WTC11 (cell line): ENCODE results near the gene RND3. TPM values are rescaled to one million over a fixed set of nuclear protein-coding genes. Genes with fewer than 3 reads are reported as not detected.

Source experiments
- ATAC-seq: fragments of 200-7000 bp; cut with Tn5 transposase; 2 replicates; pipeline ENCODE4 v1.10.0; 2021; ENCODE audit warnings: mild to moderate bottlenecking, moderate library complexity
- CTCF ChIA-PET: fragments of 300-600 bp; sonication (Branson Sonifier 250); formaldehyde crosslinking; loops from one replicate; lab custom pipeline; 2021; ENCODE audit warnings: antibody characterized with exemption; lab: Charles Lee
- POLR2A ChIA-PET: fragments of 350-600 bp; sonication (Branson Sonifier 250); formaldehyde crosslinking; loops from one replicate; lab custom pipeline; 2021; ENCODE audit warnings: antibody characterized with exemption; lab: Charles Lee
- DNase-seq: peaks from one replicate; pipeline ENCODE4 v3.0.0; 2021; ENCODE audit warnings: low spot score
- H3K27ac Mint-ChIP-seq: 2 replicates; pipeline ENCODE4 v1.8.0; 2021; ENCODE audit warnings: mixed read lengths
- H3K27me3 Mint-ChIP-seq: 2 replicates; pipeline ENCODE4 v1.8.0; 2021; ENCODE audit warnings: low read depth, mild to moderate bottlenecking, moderate library complexity, mixed read lengths
- H3K36me3 Mint-ChIP-seq: 2 replicates; pipeline ENCODE4 v1.8.0; 2021; ENCODE audit warnings: mixed read lengths
- H3K4me1 Mint-ChIP-seq: 2 replicates; pipeline ENCODE4 v1.8.0; 2022; ENCODE audit warnings: mixed read lengths
- H3K4me3 Mint-ChIP-seq: 2 replicates; pipeline ENCODE4 v1.8.0; 2021; ENCODE audit warnings: mild to moderate bottlenecking, moderate library complexity, mixed read lengths
- H3K9me3 Mint-ChIP-seq: 2 replicates; pipeline ENCODE4 v1.8.0; 2021; ENCODE audit warnings: mixed read lengths
- CBFB ChIP-seq: sonication (generic); formaldehyde crosslinking; IDR thresholded peaks from 2 replicates; pipeline ENCODE4 v1.8.1; 2022; ENCODE audit warnings: mild to moderate bottlenecking, low read depth, missing genetic modification reagents
- ETV6 ChIP-seq: sonication (generic); formaldehyde crosslinking; IDR thresholded peaks from 2 replicates; pipeline ENCODE4 v1.8.1; 2022; ENCODE audit warnings: mild to moderate bottlenecking, missing genetic modification reagents
- JAZF1 ChIP-seq: fragments of 250-450 bp; sonication (Bioruptor Pico); IDR thresholded peaks from 2 replicates; pipeline ENCODE4 v1.9.0; 2021; ENCODE audit warnings: moderate library complexity, mild to moderate bottlenecking, inconsistent platforms
- NFYB ChIP-seq: sonication (generic); formaldehyde crosslinking; conservative IDR thresholded peaks from 2 replicates; pipeline ENCODE4 v1.8.0; 2022; ENCODE audit warnings: low read depth, missing genetic modification reagents
- SMAD4 ChIP-seq: sonication (generic); formaldehyde crosslinking; IDR thresholded peaks from 2 replicates; pipeline ENCODE4 v1.8.0; 2022; ENCODE audit warnings: mild to moderate bottlenecking, missing genetic modification reagents
- TEAD1 ChIP-seq: sonication (generic); formaldehyde crosslinking; IDR thresholded peaks from 2 replicates; pipeline ENCODE4 v1.8.0; 2022; ENCODE audit warnings: mild to moderate bottlenecking, missing genetic modification reagents
- ZNF416 ChIP-seq: fragments of 250-450 bp; sonication (Bioruptor Pico); IDR thresholded peaks from 2 replicates; pipeline ENCODE4 v1.9.0; 2021; ENCODE audit warnings: mild to moderate bottlenecking, inconsistent platforms
- ZNF671 ChIP-seq: fragments of 250-450 bp; sonication (Bioruptor Pico); IDR thresholded peaks from 2 replicates; pipeline ENCODE4 v1.8.0; 2021; ENCODE audit warnings: mild to moderate bottlenecking
- total RNA-seq: library from RNA; stranded (reverse); gene quantifications from 3 replicates; pipeline ENCODE4 v1.2.3, GENCODE V29; 2021
- TF ChIP-seq, protein P1 (sequence below): fragments of 250-450 bp; sonication (Bioruptor Pico); IDR thresholded peaks from 2 replicates; pipeline ENCODE4 v1.9.0; 2021; ENCODE audit warnings: mild to moderate bottlenecking
- TF ChIP-seq, protein P2 (sequence below): sonication (generic); formaldehyde crosslinking; IDR thresholded peaks from 2 replicates; pipeline ENCODE4 v1.8.0; 2022; ENCODE audit warnings: mild to moderate bottlenecking, missing genetic modification reagents
- TF ChIP-seq, protein P3 (sequence below): fragments of 200-600 bp; IDR thresholded peaks from 2 replicates; pipeline ENCODE4 v1.8.0; 2022; ENCODE audit warnings: antibody characterized with exemption
- TF ChIP-seq, protein P4 (sequence below): fragments of 250-450 bp; sonication (Bioruptor Pico); IDR thresholded peaks from 2 replicates; pipeline ENCODE4 v1.9.0; 2021; ENCODE audit warnings: mild to moderate bottlenecking
- TF ChIP-seq, protein P5 (sequence below): fragments of 250-450 bp; sonication (Bioruptor Pico); IDR thresholded peaks from 2 replicates; pipeline ENCODE4 v1.8.0; 2021; ENCODE audit warnings: mild to moderate bottlenecking
- TF ChIP-seq, protein P6 (sequence below): fragments of 250-450 bp; sonication (Bioruptor Pico); IDR thresholded peaks from 2 replicates; pipeline ENCODE4 v2.1.2; 2022; ENCODE audit warnings: mild to moderate bottlenecking, moderate library complexity
- TF ChIP-seq, protein P7 (sequence below): sonication (generic); formaldehyde crosslinking; IDR thresholded peaks from 2 replicates; pipeline ENCODE4 v1.8.0; 2023; ENCODE audit warnings: missing genetic modification reagents
- TF ChIP-seq, protein P8 (sequence below): sonication (generic); formaldehyde crosslinking; IDR thresholded peaks from 2 replicates; pipeline ENCODE4 v1.8.0; 2022; ENCODE audit warnings: mild to moderate bottlenecking, missing genetic modification reagents
- TF ChIP-seq, protein P9 (sequence below): sonication (generic); formaldehyde crosslinking; IDR thresholded peaks from 2 replicates; pipeline ENCODE4 v1.8.1; 2023; ENCODE audit warnings: mild to moderate bottlenecking, missing genetic modification reagents
- TF ChIP-seq, protein P10 (sequence below): sonication (generic); formaldehyde crosslinking; IDR thresholded peaks from 2 replicates; pipeline ENCODE4 v1.8.1; 2022; ENCODE audit warnings: missing genetic modification reagents, borderline replicate concordance

RND3 gene
- total RNA-seq, 1 experiment from 2014 or later: 64.4 TPM

DNA sequence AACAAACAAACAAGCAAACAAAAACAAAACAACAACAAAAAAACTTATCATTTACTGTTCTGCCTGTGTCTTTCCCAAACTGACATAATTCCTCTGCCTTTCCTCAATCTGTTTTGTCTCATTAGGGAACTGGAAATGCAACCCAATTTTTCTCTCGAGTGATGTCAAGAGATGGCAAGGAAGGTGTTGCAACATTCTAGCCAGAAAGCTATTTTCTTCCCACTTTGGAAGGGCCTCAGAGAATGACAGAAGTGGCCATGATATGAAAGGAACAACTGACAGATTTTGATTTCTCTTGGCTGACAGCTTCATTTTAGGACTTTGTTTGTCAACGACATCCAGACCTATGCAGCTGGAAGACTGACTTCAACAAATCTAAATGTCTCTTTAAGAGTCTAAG, 24.7 kb downstream of the RND3 start (continued):
- TF ChIP-seq, protein P1, sequence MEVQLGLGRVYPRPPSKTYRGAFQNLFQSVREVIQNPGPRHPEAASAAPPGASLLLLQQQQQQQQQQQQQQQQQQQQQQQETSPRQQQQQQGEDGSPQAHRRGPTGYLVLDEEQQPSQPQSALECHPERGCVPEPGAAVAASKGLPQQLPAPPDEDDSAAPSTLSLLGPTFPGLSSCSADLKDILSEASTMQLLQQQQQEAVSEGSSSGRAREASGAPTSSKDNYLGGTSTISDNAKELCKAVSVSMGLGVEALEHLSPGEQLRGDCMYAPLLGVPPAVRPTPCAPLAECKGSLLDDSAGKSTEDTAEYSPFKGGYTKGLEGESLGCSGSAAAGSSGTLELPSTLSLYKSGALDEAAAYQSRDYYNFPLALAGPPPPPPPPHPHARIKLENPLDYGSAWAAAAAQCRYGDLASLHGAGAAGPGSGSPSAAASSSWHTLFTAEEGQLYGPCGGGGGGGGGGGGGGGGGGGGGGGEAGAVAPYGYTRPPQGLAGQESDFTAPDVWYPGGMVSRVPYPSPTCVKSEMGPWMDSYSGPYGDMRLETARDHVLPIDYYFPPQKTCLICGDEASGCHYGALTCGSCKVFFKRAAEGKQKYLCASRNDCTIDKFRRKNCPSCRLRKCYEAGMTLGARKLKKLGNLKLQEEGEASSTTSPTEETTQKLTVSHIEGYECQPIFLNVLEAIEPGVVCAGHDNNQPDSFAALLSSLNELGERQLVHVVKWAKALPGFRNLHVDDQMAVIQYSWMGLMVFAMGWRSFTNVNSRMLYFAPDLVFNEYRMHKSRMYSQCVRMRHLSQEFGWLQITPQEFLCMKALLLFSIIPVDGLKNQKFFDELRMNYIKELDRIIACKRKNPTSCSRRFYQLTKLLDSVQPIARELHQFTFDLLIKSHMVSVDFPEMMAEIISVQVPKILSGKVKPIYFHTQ (CRISPR knock-in tag): no peak
- TF ChIP-seq, protein P2, sequence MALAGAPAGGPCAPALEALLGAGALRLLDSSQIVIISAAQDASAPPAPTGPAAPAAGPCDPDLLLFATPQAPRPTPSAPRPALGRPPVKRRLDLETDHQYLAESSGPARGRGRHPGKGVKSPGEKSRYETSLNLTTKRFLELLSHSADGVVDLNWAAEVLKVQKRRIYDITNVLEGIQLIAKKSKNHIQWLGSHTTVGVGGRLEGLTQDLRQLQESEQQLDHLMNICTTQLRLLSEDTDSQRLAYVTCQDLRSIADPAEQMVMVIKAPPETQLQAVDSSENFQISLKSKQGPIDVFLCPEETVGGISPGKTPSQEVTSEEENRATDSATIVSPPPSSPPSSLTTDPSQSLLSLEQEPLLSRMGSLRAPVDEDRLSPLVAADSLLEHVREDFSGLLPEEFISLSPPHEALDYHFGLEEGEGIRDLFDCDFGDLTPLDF: no peak
- TF ChIP-seq, protein P3, sequence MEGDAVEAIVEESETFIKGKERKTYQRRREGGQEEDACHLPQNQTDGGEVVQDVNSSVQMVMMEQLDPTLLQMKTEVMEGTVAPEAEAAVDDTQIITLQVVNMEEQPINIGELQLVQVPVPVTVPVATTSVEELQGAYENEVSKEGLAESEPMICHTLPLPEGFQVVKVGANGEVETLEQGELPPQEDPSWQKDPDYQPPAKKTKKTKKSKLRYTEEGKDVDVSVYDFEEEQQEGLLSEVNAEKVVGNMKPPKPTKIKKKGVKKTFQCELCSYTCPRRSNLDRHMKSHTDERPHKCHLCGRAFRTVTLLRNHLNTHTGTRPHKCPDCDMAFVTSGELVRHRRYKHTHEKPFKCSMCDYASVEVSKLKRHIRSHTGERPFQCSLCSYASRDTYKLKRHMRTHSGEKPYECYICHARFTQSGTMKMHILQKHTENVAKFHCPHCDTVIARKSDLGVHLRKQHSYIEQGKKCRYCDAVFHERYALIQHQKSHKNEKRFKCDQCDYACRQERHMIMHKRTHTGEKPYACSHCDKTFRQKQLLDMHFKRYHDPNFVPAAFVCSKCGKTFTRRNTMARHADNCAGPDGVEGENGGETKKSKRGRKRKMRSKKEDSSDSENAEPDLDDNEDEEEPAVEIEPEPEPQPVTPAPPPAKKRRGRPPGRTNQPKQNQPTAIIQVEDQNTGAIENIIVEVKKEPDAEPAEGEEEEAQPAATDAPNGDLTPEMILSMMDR: no peak
- TF ChIP-seq ZNF416 (CRISPR knock-in tag): no peak
- TF ChIP-seq, all 79 proteins: peak for 0

DNA sequence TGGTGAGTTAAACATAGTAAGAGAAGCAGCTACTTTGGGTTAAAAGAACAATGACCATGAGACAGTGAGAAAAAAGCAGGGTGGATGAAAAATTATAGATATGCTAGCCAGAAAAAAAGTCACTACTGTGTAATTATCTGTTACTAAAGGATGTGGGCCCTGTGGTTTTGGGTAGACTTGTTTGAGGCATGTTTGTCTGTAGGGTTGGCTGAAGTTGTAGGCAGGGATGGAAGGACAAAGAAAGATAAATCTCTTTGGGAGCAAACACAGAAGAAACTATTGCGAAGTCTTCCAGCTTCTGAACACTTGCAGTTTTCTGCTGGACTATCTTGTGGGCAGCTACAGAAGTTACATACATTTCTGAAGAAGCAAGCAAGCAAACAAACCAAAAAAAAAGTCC, 28.2 kb downstream of the RND3 start:
- no peaks in the 10 kb centered on the region for H3K27me3 Mint-ChIP-seq
- CTCF ChIA-PET: no interaction called here
- TF ChIP-seq, protein P4, sequence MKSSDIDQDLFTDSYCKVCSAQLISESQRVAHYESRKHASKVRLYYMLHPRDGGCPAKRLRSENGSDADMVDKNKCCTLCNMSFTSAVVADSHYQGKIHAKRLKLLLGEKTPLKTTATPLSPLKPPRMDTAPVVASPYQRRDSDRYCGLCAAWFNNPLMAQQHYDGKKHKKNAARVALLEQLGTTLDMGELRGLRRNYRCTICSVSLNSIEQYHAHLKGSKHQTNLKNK (CRISPR knock-in tag): no peak
- TF ChIP-seq, protein P5, sequence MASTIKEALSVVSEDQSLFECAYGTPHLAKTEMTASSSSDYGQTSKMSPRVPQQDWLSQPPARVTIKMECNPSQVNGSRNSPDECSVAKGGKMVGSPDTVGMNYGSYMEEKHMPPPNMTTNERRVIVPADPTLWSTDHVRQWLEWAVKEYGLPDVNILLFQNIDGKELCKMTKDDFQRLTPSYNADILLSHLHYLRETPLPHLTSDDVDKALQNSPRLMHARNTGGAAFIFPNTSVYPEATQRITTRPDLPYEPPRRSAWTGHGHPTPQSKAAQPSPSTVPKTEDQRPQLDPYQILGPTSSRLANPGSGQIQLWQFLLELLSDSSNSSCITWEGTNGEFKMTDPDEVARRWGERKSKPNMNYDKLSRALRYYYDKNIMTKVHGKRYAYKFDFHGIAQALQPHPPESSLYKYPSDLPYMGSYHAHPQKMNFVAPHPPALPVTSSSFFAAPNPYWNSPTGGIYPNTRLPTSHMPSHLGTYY (CRISPR knock-in tag): no peak
- TF ChIP-seq ETV6 (CRISPR knock-in tag) (no peak), JAZF1 (CRISPR knock-in tag) (no peak), NFYB (CRISPR knock-in tag) (no peak), ZNF671 (no peak), SMAD4 (CRISPR knock-in tag) (no peak), CBFB (CRISPR knock-in tag) (no peak), TEAD1 (CRISPR knock-in tag) (no peak)
- TF ChIP-seq, protein P6, sequence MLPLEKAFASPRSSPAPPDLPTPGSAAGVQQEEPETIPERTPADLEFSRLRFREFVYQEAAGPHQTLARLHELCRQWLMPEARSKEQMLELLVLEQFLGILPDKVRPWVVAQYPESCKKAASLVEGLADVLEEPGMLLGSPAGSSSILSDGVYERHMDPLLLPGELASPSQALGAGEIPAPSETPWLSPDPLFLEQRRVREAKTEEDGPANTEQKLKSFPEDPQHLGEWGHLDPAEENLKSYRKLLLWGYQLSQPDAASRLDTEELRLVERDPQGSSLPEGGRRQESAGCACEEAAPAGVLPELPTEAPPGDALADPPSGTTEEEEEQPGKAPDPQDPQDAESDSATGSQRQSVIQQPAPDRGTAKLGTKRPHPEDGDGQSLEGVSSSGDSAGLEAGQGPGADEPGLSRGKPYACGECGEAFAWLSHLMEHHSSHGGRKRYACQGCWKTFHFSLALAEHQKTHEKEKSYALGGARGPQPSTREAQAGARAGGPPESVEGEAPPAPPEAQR (CRISPR knock-in tag): no peak
- TF ChIP-seq, protein P7, sequence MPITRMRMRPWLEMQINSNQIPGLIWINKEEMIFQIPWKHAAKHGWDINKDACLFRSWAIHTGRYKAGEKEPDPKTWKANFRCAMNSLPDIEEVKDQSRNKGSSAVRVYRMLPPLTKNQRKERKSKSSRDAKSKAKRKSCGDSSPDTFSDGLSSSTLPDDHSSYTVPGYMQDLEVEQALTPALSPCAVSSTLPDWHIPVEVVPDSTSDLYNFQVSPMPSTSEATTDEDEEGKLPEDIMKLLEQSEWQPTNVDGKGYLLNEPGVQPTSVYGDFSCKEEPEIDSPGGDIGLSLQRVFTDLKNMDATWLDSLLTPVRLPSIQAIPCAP (CRISPR knock-in tag): no peak
- TF ChIP-seq, protein P8, sequence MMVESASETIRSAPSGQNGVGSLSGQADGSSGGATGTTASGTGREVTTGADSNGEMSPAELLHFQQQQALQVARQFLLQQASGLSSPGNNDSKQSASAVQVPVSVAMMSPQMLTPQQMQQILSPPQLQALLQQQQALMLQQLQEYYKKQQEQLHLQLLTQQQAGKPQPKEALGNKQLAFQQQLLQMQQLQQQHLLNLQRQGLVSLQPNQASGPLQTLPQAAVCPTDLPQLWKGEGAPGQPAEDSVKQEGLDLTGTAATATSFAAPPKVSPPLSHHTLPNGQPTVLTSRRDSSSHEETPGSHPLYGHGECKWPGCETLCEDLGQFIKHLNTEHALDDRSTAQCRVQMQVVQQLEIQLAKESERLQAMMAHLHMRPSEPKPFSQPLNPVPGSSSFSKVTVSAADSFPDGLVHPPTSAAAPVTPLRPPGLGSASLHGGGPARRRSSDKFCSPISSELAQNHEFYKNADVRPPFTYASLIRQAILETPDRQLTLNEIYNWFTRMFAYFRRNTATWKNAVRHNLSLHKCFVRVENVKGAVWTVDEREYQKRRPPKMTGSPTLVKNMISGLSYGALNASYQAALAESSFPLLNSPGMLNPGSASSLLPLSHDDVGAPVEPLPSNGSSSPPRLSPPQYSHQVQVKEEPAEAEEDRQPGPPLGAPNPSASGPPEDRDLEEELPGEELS: no peak
- TF ChIP-seq, protein P9, sequence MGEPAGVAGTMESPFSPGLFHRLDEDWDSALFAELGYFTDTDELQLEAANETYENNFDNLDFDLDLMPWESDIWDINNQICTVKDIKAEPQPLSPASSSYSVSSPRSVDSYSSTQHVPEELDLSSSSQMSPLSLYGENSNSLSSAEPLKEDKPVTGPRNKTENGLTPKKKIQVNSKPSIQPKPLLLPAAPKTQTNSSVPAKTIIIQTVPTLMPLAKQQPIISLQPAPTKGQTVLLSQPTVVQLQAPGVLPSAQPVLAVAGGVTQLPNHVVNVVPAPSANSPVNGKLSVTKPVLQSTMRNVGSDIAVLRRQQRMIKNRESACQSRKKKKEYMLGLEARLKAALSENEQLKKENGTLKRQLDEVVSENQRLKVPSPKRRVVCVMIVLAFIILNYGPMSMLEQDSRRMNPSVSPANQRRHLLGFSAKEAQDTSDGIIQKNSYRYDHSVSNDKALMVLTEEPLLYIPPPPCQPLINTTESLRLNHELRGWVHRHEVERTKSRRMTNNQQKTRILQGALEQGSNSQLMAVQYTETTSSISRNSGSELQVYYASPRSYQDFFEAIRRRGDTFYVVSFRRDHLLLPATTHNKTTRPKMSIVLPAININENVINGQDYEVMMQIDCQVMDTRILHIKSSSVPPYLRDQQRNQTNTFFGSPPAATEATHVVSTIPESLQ (CRISPR knock-in tag): no peak
- TF ChIP-seq, protein P10, sequence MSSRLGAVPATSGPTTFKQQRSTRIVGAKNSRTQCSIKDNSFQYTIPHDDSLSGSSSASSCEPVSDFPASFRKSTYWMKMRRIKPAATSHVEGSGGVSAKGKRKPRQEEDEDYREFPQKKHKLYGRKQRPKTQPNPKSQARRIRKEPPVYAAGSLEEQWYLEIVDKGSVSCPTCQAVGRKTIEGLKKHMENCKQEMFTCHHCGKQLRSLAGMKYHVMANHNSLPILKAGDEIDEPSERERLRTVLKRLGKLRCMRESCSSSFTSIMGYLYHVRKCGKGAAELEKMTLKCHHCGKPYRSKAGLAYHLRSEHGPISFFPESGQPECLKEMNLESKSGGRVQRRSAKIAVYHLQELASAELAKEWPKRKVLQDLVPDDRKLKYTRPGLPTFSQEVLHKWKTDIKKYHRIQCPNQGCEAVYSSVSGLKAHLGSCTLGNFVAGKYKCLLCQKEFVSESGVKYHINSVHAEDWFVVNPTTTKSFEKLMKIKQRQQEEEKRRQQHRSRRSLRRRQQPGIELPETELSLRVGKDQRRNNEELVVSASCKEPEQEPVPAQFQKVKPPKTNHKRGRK (CRISPR knock-in tag): no peak
- TF ChIP-seq, all 79 proteins: peak for 0
- ATAC-seq (no peak), DNase-seq (no peak)
- H3K9me3 Mint-ChIP-seq: peaks cover 7% of the 10 kb centered on the region; the same call in 1 of the 2 replicates
- H3K4me1 Mint-ChIP-seq: no peaks in the 10 kb centered on the region
- POLR2A ChIA-PET: no interaction called here
- no peak overlapping the region for H3K4me3 Mint-ChIP-seq
- no peak overlapping the region for H3K27ac Mint-ChIP-seq
- no peaks in the 10 kb centered on the region for H3K36me3 Mint-ChIP-seq
